A549 (cell line): ENCODE measurements around the gene DEPDC1B. TPM values are rescaled to one million over a fixed set of nuclear protein-coding genes. Genes with fewer than 3 reads are reported as not detected.
"Not testable (repeated sequence)": the region's sequence is repeated elsewhere in the genome, so short reads cannot be mapped to it uniquely, and the experiment has no call there.

Source experiments
- ATAC-seq, 2 experiments: fragments of 200-7000 bp in 1 of 2; fragments of >200 bp in 1 of 2; cut with Nextera tagmentation in 1 of 2; cut with Tn5 transposase in 1 of 2; 3 replicates each; pipeline versions ENCODE4 v1.8.0 to v1.9.1; 2018 to 2020; ENCODE audit warnings: mild to moderate bottlenecking in 1 of 2, moderate library complexity in 1 of 2
- CTCF ChIA-PET: fragments of 300-600 bp; sonication (Branson Sonifier 250); formaldehyde crosslinking; extraction: SDS; loops from one replicate; lab custom pipeline; 2021; ENCODE audit warnings: antibody characterized with exemption, inconsistent platforms; lab: Yijun Ruan, JAX
- POLR2A ChIA-PET: fragments of 350-600 bp; formaldehyde crosslinking; extraction: SDS; loops from one replicate; lab custom pipeline; 2021; ENCODE audit warnings: antibody characterized with exemption, inconsistent platforms; lab: Yijun Ruan, JAX
- DNase-seq, 2 experiments: peaks; one replicate each; pipeline versions ENCODE4 v3.0.0 to v3.0.0-alpha.2; 2011 to 2016; ENCODE audit warnings: low read depth in 1 of 2, low spot score in 1 of 2
- FAIRE-seq: peaks from 2 replicates; lab custom pipeline; 2011; peaks lifted over from hg19 to GRCh38; lab: Jason Lieb, UNC
- H3K27ac ChIP-seq, 2 experiments: fragments of >200 bp; sonication (Bioruptor Twin); formaldehyde crosslinking; 3 replicates each; pipeline ENCODE4 v1.5.1; 2016 to 2017
- H3K4me1 ChIP-seq: fragments of >200 bp; sonication (Bioruptor Twin); formaldehyde crosslinking; 3 replicates; pipeline ENCODE4 v1.6.1; 2016
- H3K4me2 ChIP-seq: fragments of >200 bp; sonication (Bioruptor Twin); formaldehyde crosslinking; 3 replicates; pipeline ENCODE4 v1.6.1; 2016
- H3K4me3 ChIP-seq: fragments of >200 bp; sonication (Bioruptor Twin); formaldehyde crosslinking; 3 replicates; pipeline ENCODE4 v1.5.1; 2016
- H3K9me3 ChIP-seq: fragments of >200 bp; sonication (Bioruptor Twin); formaldehyde crosslinking; 3 replicates; pipeline ENCODE4 v1.6.1; 2016
- CBX2 ChIP-seq: fragments of 200-600 bp; sonication (generic); IDR thresholded peaks from 2 replicates; pipeline ENCODE4 v1.6.1; 2016; ENCODE audit warnings: low read depth, mild to moderate bottlenecking, borderline replicate concordance
- CBX8 ChIP-seq: fragments of 200-600 bp; sonication (generic); IDR thresholded peaks from 2 replicates; pipeline ENCODE4 v1.6.1; 2016
- CHD2 ChIP-seq: fragments of 150-350 bp; IDR thresholded peaks from 2 replicates; pipeline ENCODE4 v1.6.1; 2014; ENCODE audit warnings: low read length; ENCODE audit not compliant: partially characterized antibody
- EHMT2 ChIP-seq: fragments of 200-600 bp; sonication (generic); IDR thresholded peaks from 2 replicates; pipeline ENCODE4 v1.6.1; 2016; ENCODE audit warnings: antibody characterized with exemption, low read depth, mild to moderate bottlenecking, moderate library complexity
- ESRRA ChIP-seq: fragments of 150-350 bp; IDR thresholded peaks from 2 replicates; pipeline ENCODE4 v1.6.1; 2014; ENCODE audit warnings: mild to moderate bottlenecking, low read length, borderline replicate concordance
- FOXS1 ChIP-seq: fragments of 250-450 bp; sonication (Bioruptor Pico); IDR thresholded peaks from 2 replicates; pipeline ENCODE4 v1.5.0; 2020; ENCODE audit warnings: mild to moderate bottlenecking, moderate library complexity
- HMGXB4 ChIP-seq: fragments of 250-450 bp; sonication (Bioruptor Pico); IDR thresholded peaks from 2 replicates; pipeline ENCODE4 v1.5.0; 2021; ENCODE audit warnings: mild to moderate bottlenecking, moderate library complexity, borderline replicate concordance
- HOXB5 ChIP-seq: fragments of 250-450 bp; sonication (Bioruptor Pico); IDR thresholded peaks from 2 replicates; pipeline ENCODE4 v1.5.0; 2020; ENCODE audit warnings: mild to moderate bottlenecking, moderate library complexity
- KDM1A ChIP-seq: fragments of 200-600 bp; sonication (generic); IDR thresholded peaks from 2 replicates; pipeline ENCODE4 v1.6.1; 2016; ENCODE audit warnings: low read depth, mild to moderate bottlenecking
- NFE2L2 ChIP-seq: fragments of 150-350 bp; conservative IDR thresholded peaks from 2 replicates; pipeline ENCODE4 v1.6.1; 2014; ENCODE audit warnings: low read length
- NPAS2 ChIP-seq: fragments of 250-450 bp; sonication (Bioruptor Pico); IDR thresholded peaks from 2 replicates; pipeline ENCODE4 v1.8.0; 2022; ENCODE audit warnings: mild to moderate bottlenecking, moderate library complexity, borderline replicate concordance
- NR3C1 ChIP-seq: fragments of >200 bp; sonication (Bioruptor Twin); formaldehyde crosslinking; IDR thresholded peaks from 3 replicates; pipeline ENCODE4 v1.6.1; 2017
- PHF8 ChIP-seq: fragments of 200-600 bp; sonication (generic); IDR thresholded peaks from 2 replicates; pipeline ENCODE4 v1.6.1; 2016; ENCODE audit warnings: low read depth, mild to moderate bottlenecking, antibody characterized with exemption, moderate library complexity, borderline replicate concordance
- RAD21 ChIP-seq, 2 experiments: fragments of >200 bp in 1 of 2; sonication (Bioruptor Twin) in 1 of 2; formaldehyde crosslinking in 1 of 2; IDR thresholded peaks in 1 of 2; conservative IDR thresholded peaks in 1 of 2; 2 replicates in 1 of 2; 3 replicates in 1 of 2; pipeline ENCODE4 v1.6.1; 2012 to 2018; ENCODE audit warnings: inconsistent platforms in 1 of 2
- RARB ChIP-seq: fragments of 250-450 bp; sonication (Bioruptor Pico); IDR thresholded peaks from 2 replicates; pipeline ENCODE4 v1.8.0; 2021; ENCODE audit warnings: mild to moderate bottlenecking, moderate library complexity
- RCOR1 ChIP-seq: fragments of 150-350 bp; IDR thresholded peaks from 2 replicates; pipeline ENCODE4 v1.6.1; 2014; ENCODE audit warnings: antibody characterized with exemption, low read length, low read depth
- RFX5 ChIP-seq: fragments of 450-650 bp; IDR thresholded peaks from 2 replicates; pipeline ENCODE4 v1.7.1; 2014; ENCODE audit warnings: antibody characterized with exemption, mild to moderate bottlenecking, moderate library complexity
- RNF2 ChIP-seq: fragments of 200-600 bp; sonication (generic); IDR thresholded peaks from 2 replicates; pipeline ENCODE4 v1.6.1; 2016; ENCODE audit warnings: low read depth, mild to moderate bottlenecking, antibody characterized with exemption, moderate library complexity, borderline replicate concordance
- TFCP2L1 ChIP-seq: fragments of 250-450 bp; sonication (Bioruptor Pico); IDR thresholded peaks from 2 replicates; pipeline ENCODE4 v1.5.0; 2021; ENCODE audit warnings: mild to moderate bottlenecking
- TP53 ChIP-seq: fragments of 250-450 bp; sonication (Bioruptor Pico); IDR thresholded peaks from 2 replicates; pipeline ENCODE4 v1.5.0; 2021; ENCODE audit warnings: mild to moderate bottlenecking, moderate library complexity
- ZC3H11A ChIP-seq: fragments of 450-650 bp; IDR thresholded peaks from 2 replicates; pipeline ENCODE4 v1.6.1; 2014; ENCODE audit warnings: antibody characterized with exemption, mild to moderate bottlenecking
- WGBS: methylation state at CpG from one replicate; pipeline ENCODE4 v1.1.6; 2017; ENCODE audit errors: missing lambda C conversion rate; 5-methylcytosine and 5-hydroxymethylcytosine counted together
- polyA plus RNA-seq, 4 experiments: library from polyadenylated mRNA; depleted of rRNA in 3 of 4; stranded (reverse); fragments of >200 nt; fragmentation: RNase III in 1 of 4; extraction: RNeasy Plus Mini Kit Qiagen cat#74134 plus additional on column Dnase treatment in 1 of 4; gene quantifications; 2 replicates in 3 of 4; 3 replicates in 1 of 4; pipeline ENCODE4 v1.2.3, GENCODE V29; 2011 to 2017
- TF ChIP-seq, protein P1 (sequence below): fragments of 250-450 bp; sonication (Bioruptor Pico); IDR thresholded peaks from 2 replicates; pipeline ENCODE4 v1.5.0; 2020; ENCODE audit warnings: low read depth, mild to moderate bottlenecking, moderate library complexity
- TF ChIP-seq, protein P2 (sequence below): fragments of >200 bp; sonication (Bioruptor Twin); formaldehyde crosslinking; IDR thresholded peaks from 3 replicates; pipeline ENCODE4 v1.5.1; 2016
- TF ChIP-seq, protein P3 (sequence below): fragments of >200 bp; sonication (Bioruptor Twin); formaldehyde crosslinking; IDR thresholded peaks from 2 replicates; pipeline ENCODE4 v1.6.1; 2016
- TF ChIP-seq, protein P4 (sequence below): IDR thresholded peaks from 2 replicates; pipeline ENCODE4 v1.6.1; 2012; ENCODE audit warnings: low read depth, borderline replicate concordance

The DEPDC1B gene
- polyA plus RNA-seq, 2 of the 4 experiments (the other 2 are of a cell fraction), result 17.4 to 34.8 TPM

- CTCF ChIA-PET, result interaction anchor here (1.3 kb wide), 1 partner anchor 22 kb away, joined by 3 read pairs; no protein-coding TSS in a partner anchor
- Histone ChIP-seq H3K27ac (no peak overlapping the region), H3K4me2 (no peak overlapping the region), H3K9me3 (peaks cover 4% of the 10 kb centered on the region; the same call in 2 of the 3 replicates)
- POLR2A ChIA-PET, result no interaction called here
- DNase-seq, result no peak
- ATAC-seq, result no peak
- no peak for TF ChIP-seq RCOR1
- TF ChIP-seq PHF8, result no peak
- no peak for TF ChIP-seq RNF2
- no peak for TF ChIP-seq NR3C1
- TF ChIP-seq, protein P1, sequence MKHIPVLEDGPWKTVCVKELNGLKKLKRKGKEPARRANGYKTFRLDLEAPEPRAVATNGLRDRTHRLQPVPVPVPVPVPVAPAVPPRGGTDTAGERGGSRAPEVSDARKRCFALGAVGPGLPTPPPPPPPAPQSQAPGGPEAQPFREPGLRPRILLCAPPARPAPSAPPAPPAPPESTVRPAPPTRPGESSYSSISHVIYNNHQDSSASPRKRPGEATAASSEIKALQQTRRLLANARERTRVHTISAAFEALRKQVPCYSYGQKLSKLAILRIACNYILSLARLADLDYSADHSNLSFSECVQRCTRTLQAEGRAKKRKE, result no peak
- no peak for TF ChIP-seq ESRRA
- TF ChIP-seq, protein P2, sequence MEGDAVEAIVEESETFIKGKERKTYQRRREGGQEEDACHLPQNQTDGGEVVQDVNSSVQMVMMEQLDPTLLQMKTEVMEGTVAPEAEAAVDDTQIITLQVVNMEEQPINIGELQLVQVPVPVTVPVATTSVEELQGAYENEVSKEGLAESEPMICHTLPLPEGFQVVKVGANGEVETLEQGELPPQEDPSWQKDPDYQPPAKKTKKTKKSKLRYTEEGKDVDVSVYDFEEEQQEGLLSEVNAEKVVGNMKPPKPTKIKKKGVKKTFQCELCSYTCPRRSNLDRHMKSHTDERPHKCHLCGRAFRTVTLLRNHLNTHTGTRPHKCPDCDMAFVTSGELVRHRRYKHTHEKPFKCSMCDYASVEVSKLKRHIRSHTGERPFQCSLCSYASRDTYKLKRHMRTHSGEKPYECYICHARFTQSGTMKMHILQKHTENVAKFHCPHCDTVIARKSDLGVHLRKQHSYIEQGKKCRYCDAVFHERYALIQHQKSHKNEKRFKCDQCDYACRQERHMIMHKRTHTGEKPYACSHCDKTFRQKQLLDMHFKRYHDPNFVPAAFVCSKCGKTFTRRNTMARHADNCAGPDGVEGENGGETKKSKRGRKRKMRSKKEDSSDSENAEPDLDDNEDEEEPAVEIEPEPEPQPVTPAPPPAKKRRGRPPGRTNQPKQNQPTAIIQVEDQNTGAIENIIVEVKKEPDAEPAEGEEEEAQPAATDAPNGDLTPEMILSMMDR, result no peak
- TF ChIP-seq, protein P3, sequence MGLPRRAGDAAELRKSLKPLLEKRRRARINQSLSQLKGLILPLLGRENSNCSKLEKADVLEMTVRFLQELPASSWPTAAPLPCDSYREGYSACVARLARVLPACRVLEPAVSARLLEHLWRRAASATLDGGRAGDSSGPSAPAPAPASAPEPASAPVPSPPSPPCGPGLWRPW, result no peak
- TF ChIP-seq RARB (CRISPR knock-in tag), result no peak
- TF ChIP-seq, all 56 proteins: peak for 0
- 53% methylated on average over 5 of the region's 5 CpGs for WGBS
- Histone ChIP-seq H3K4me1 (no peaks in the 10 kb centered on the region), H3K4me3 (no peak overlapping the region)
- no peak for FAIRE-seq
Observed at GRCh38 chr5:60712950-60713349, 13.0 kb upstream of the DEPDC1B start.

- POLR2A ChIA-PET, H3K9me3 ChIP-seq, H3K4me1 ChIP-seq, ATAC-seq, FAIRE-seq, H3K4me3 ChIP-seq, DNase-seq, H3K4me2 ChIP-seq, H3K27ac ChIP-seq: not testable (repeated sequence)
- 34% methylated on average over 2 of the region's 3 CpGs for WGBS
- CTCF ChIA-PET, result interaction anchor here (0.7 kb wide), 1 partner anchor 317 kb away, joined by 3 read pairs; no protein-coding TSS in a partner anchor
Observed at GRCh38 chr5:60711892-60712291, 11.9 kb upstream of the DEPDC1B start.

- no peak for FAIRE-seq
- POLR2A ChIA-PET, result no interaction called here
Observed at GRCh38 chr5:60710362-60710761, 10.4 kb upstream of the DEPDC1B start.

GRCh38 chr5:60705144-60705543, 5.2 kb upstream of the DEPDC1B start:
- no peak overlapping the region for H3K27ac ChIP-seq
- H3K9me3 ChIP-seq, result no peaks in the 10 kb centered on the region
- ChIA-PET CTCF (interaction anchor here (2.3 kb wide), 1 partner anchor 10 kb away, joined by 6 read pairs; no protein-coding TSS in a partner anchor), POLR2A (no interaction called here)
- no peak overlapping the region for H3K4me3 ChIP-seq
- no peak for FAIRE-seq
- peaks cover 21% of the 10 kb centered on the region for H3K4me1 ChIP-seq
- ATAC-seq, result no peak
- DNase-seq, result no peak
- TF ChIP-seq TP53 (CRISPR knock-in tag) (no peak), CHD2 (no peak), KDM1A (no peak), ZC3H11A (no peak), HOXB5 (CRISPR knock-in tag) (no peak), TFCP2L1 (CRISPR knock-in tag) (no peak), CBX2 (no peak), FOXS1 (CRISPR knock-in tag) (no peak), CBX8 (no peak), EHMT2 (no peak), HMGXB4 (CRISPR knock-in tag) (no peak), NFE2L2 (no peak), NPAS2 (no peak)
- TF ChIP-seq, protein P4, sequence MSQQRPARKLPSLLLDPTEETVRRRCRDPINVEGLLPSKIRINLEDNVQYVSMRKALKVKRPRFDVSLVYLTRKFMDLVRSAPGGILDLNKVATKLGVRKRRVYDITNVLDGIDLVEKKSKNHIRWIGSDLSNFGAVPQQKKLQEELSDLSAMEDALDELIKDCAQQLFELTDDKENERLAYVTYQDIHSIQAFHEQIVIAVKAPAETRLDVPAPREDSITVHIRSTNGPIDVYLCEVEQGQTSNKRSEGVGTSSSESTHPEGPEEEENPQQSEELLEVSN, result no peak
- TF ChIP-seq, protein P3, result no peak
- H3K4me2 ChIP-seq, result no peak overlapping the region

More at GRCh38 chr5:60710362-60710761, 10.4 kb upstream of the DEPDC1B start:
- Histone ChIP-seq H3K4me3 (no peak overlapping the region), H3K4me1 (no peaks in the 10 kb centered on the region), H3K9me3 (peaks cover 4% of the 10 kb centered on the region; the same call in 1 of the 3 replicates), H3K27ac (no peak overlapping the region), H3K4me2 (no peak overlapping the region)
- CTCF ChIA-PET, result interaction anchor here (1.0 to 2.3 kb wide), 2 partner anchors 11 to 18 kb away, joined by 3 to 10 read pairs; partner anchors contain the start of gene DEPDC1B
- WGBS, result 36% methylated on average over 3 of the region's 3 CpGs
- DNase-seq (no peak), ATAC-seq (no peak)
- no peak for TF ChIP-seq RFX5
- peak in 1 of 2 experiments; percentile 18; a peak in 1 of 5 replicates for TF ChIP-seq RAD21 (conservative IDR thresholded peaks at IDR 0.05 in 1 of 2, IDR thresholded peaks at IDR 0.05 in 1 of 2)
- TF ChIP-seq, all 56 proteins: peak for 1
